H1 (cell line): ENCODE data around the gene VPS13D. TPM values are rescaled to one million over a fixed set of nuclear protein-coding genes. Genes with fewer than 3 reads are reported as not detected.

ENCODE experiments used
- CTCF ChIA-PET: fragments of 300-600 bp; sonication (Branson Sonifier 250); formaldehyde crosslinking; loops from one replicate; lab custom pipeline; 2021; ENCODE audit not compliant: partially characterized antibody; lab: Charles Lee
- POLR2A ChIA-PET: fragments of 300-600 bp; sonication (Branson Sonifier 250); formaldehyde crosslinking; loops from one replicate; lab custom pipeline; 2021; ENCODE audit warnings: inconsistent platforms; ENCODE audit not compliant: partially characterized antibody; lab: Charles Lee
- DNase-seq, 2 experiments: peaks; one replicate each; pipeline versions ENCODE4 v3.0.0 to v3.0.0-alpha.2; 2010 to 2022; ENCODE audit warnings: low spot score in 2 of 2, low read depth in 1 of 2, mixed read lengths in 1 of 2
- FAIRE-seq: peaks from 2 replicates; lab custom pipeline; 2011; peaks lifted over from hg19 to GRCh38; lab: Jason Lieb, UNC
- H2AFZ ChIP-seq: 2 replicates; pipeline ENCODE4 v1.8.1; 2012; ENCODE audit warnings: low read length, inconsistent platforms
- H2AK5ac ChIP-seq: 2 replicates; pipeline ENCODE4 v1.6.1; 2013; ENCODE audit warnings: low read depth, low read length
- H2BK120ac ChIP-seq: replicated peaks from 2 replicates; pipeline ENCODE3; 2013; ENCODE audit warnings: low read depth, low read length, inconsistent platforms
- H2BK12ac ChIP-seq: 2 replicates; pipeline ENCODE4 v1.6.1; 2013; ENCODE audit warnings: low read depth, low read length
- H2BK15ac ChIP-seq: 2 replicates; pipeline ENCODE4 v1.6.1; 2013; ENCODE audit warnings: low read length
- H2BK20ac ChIP-seq: 2 replicates; pipeline ENCODE4 v1.6.1; 2013; ENCODE audit warnings: low read length
- H2BK5ac ChIP-seq: 2 replicates; pipeline ENCODE4 v1.6.1; 2013; ENCODE audit warnings: low read depth, low read length
- H3K14ac ChIP-seq: 2 replicates; pipeline ENCODE4 v1.6.1; 2013; ENCODE audit warnings: inconsistent platforms; ENCODE audit not compliant: insufficient read length
- H3K18ac ChIP-seq: 2 replicates; pipeline ENCODE4 v1.6.1; 2013; ENCODE audit warnings: low read length; ENCODE audit errors: extremely low read depth
- H3K23ac ChIP-seq: 2 replicates; pipeline ENCODE4 v1.6.1; 2013; ENCODE audit warnings: inconsistent platforms; ENCODE audit not compliant: insufficient read length
- H3K23me2 ChIP-seq: 2 replicates; pipeline ENCODE4 v1.6.1; 2013; ENCODE audit warnings: low read depth, low read length
- H3K27ac ChIP-seq: 2 replicates; pipeline ENCODE4 v1.6.1; 2011; ENCODE audit warnings: low read depth, low read length, inconsistent platforms
- H3K27me3 ChIP-seq, 4 experiments: replicated peaks in 1 of 4; 1 replicate in 1 of 4; 2 replicates in 3 of 4; pipeline versions ENCODE4 v1.6.1 to v1.8.1; 2011 to 2013; ENCODE audit warnings: low read length in 3 of 4, mild to moderate bottlenecking in 3 of 4, inconsistent platforms in 2 of 4, mixed read lengths in 2 of 4, moderate library complexity in 1 of 4; ENCODE audit not compliant: control insufficient read depth in 3 of 4, insufficient read depth in 3 of 4; ENCODE audit errors: extremely low read depth in 1 of 4
- H3K36me3 ChIP-seq, 4 experiments: 2 replicates each; pipeline versions ENCODE4 v1.6.1 to v1.8.1; 2011 to 2013; ENCODE audit warnings: mild to moderate bottlenecking in 4 of 4, low read length in 3 of 4, moderate library complexity in 2 of 4, control low read depth in 1 of 4, inconsistent platforms in 1 of 4; ENCODE audit not compliant: insufficient read depth in 4 of 4, control insufficient read depth in 2 of 4
- H3K4ac ChIP-seq: replicated peaks from 2 replicates; pipeline ENCODE3; 2013; ENCODE audit warnings: low read length, low read depth, mixed read lengths, inconsistent platforms; ENCODE audit not compliant: insufficient read length
- H3K4me1 ChIP-seq, 4 experiments: replicated peaks in 1 of 4; 1 replicate in 1 of 4; 2 replicates in 3 of 4; pipeline versions ENCODE4 v1.6.1 to v1.8.1; 2011 to 2013; ENCODE audit warnings: low read length in 3 of 4, inconsistent platforms in 2 of 4, mixed read lengths in 1 of 4; ENCODE audit not compliant: insufficient read depth in 4 of 4, control insufficient read depth in 3 of 4
- H3K4me2 ChIP-seq, 2 experiments: 2 replicates each; pipeline versions ENCODE4 v1.6.1 to v1.8.1; 2011 to 2013; ENCODE audit warnings: low read depth in 2 of 2, low read length in 2 of 2, control low read depth in 1 of 2, inconsistent platforms in 1 of 2, mild to moderate bottlenecking in 1 of 2; ENCODE audit not compliant: insufficient read depth in 1 of 2
- H3K4me3 ChIP-seq, 4 experiments: fragments of 200-600, 300-600 bp in 1 of 4; sonication (generic), shearing (Covaris generic), sonication (Bioruptor Twin) in 1 of 4; 2 replicates each; pipeline versions ENCODE4 v1.5.1 to v1.8.1; 2011 to 2016; ENCODE audit warnings: low read length in 4 of 4, low read depth in 3 of 4, control low read depth in 2 of 4, inconsistent platforms in 2 of 4, mild to moderate bottlenecking in 2 of 4, mixed read lengths in 1 of 4, moderate library complexity in 1 of 4; ENCODE audit not compliant: insufficient read depth in 2 of 4; ENCODE audit errors: extremely low read depth in 1 of 4
- H3K56ac ChIP-seq: replicated peaks from 2 replicates; pipeline ENCODE3; 2013; ENCODE audit warnings: low read depth, mild to moderate bottlenecking, mixed read lengths, low read length, inconsistent platforms; ENCODE audit not compliant: insufficient read length
- H3K79me1 ChIP-seq: 2 replicates; pipeline ENCODE4 v1.6.1; 2013; ENCODE audit warnings: low read depth, low read length, control low read depth
- H3K79me2 ChIP-seq, 2 experiments: 2 replicates each; pipeline versions ENCODE4 v1.6.1 to v1.8.1; 2012 to 2013; ENCODE audit warnings: low read length in 2 of 2, mild to moderate bottlenecking in 2 of 2, inconsistent platforms in 1 of 2; ENCODE audit not compliant: insufficient read depth in 2 of 2, control insufficient read depth in 1 of 2
- H3K9ac ChIP-seq, 4 experiments: replicated peaks in 1 of 4; 1 replicate in 1 of 4; 2 replicates in 3 of 4; pipeline versions ENCODE4 v1.6.1 to v1.8.1; 2011 to 2013; ENCODE audit warnings: low read depth in 3 of 4, low read length in 3 of 4, control low read depth in 2 of 4, mild to moderate bottlenecking in 2 of 4, moderate library complexity in 2 of 4, inconsistent platforms in 1 of 4; ENCODE audit errors: extremely low read depth in 1 of 4
- H3K9me3 ChIP-seq, 2 experiments: 2 replicates each; pipeline versions ENCODE4 v1.6.1 to v1.8.1; 2012 to 2013; ENCODE audit warnings: mild to moderate bottlenecking in 2 of 2, moderate library complexity in 2 of 2, control low read depth in 1 of 2, inconsistent platforms in 1 of 2, low read depth in 1 of 2, low read length in 1 of 2, mixed read lengths in 1 of 2; ENCODE audit not compliant: insufficient read depth in 2 of 2
- H4K20me1 ChIP-seq, 2 experiments: replicated peaks in 1 of 2; 2 replicates each; pipeline versions ENCODE3 to v1.8.1; 2011 to 2013; ENCODE audit warnings: inconsistent platforms in 2 of 2, low read length in 2 of 2, mild to moderate bottlenecking in 1 of 2; ENCODE audit not compliant: insufficient read depth in 2 of 2, control insufficient read depth in 1 of 2
- H4K5ac ChIP-seq: 2 replicates; pipeline ENCODE4 v1.6.1; 2013; ENCODE audit warnings: low read length, low read depth, mixed read lengths, inconsistent platforms; ENCODE audit not compliant: insufficient read length
- H4K8ac ChIP-seq: 2 replicates; pipeline ENCODE4 v1.8.0; 2013; ENCODE audit warnings: mild to moderate bottlenecking, moderate library complexity, low read length, inconsistent platforms; ENCODE audit not compliant: insufficient read depth; ENCODE audit errors: extremely low read depth
- H4K91ac ChIP-seq: replicated peaks from 2 replicates; pipeline ENCODE3; 2013; ENCODE audit warnings: low read length, mixed read lengths, inconsistent platforms; ENCODE audit not compliant: insufficient read length
- CHD1 ChIP-seq: IDR thresholded peaks from 2 replicates; pipeline ENCODE4 v1.6.1; 2012; ENCODE audit warnings: low read depth, low read length, improper control_type of control experiment
- CTBP2 ChIP-seq: IDR thresholded peaks from 2 replicates; pipeline ENCODE4 v1.7.0; 2011; ENCODE audit warnings: borderline replicate concordance, mild to moderate bottlenecking, moderate library complexity, mixed read lengths, low read length; ENCODE audit not compliant: insufficient read depth, insufficient read length
- EGR1 ChIP-seq: IDR thresholded peaks from 2 replicates; pipeline ENCODE4 v1.6.1; 2011; ENCODE audit warnings: low read depth, low read length, borderline replicate concordance
- EP300 ChIP-seq, 2 experiments: IDR thresholded peaks; 1 replicate in 1 of 2; 2 replicates in 1 of 2; pipeline ENCODE4 v1.6.1; 2011 to 2012; ENCODE audit warnings: low read depth in 2 of 2, low read length in 2 of 2, mild to moderate bottlenecking in 2 of 2, borderline replicate concordance in 1 of 2, inconsistent platforms in 1 of 2, moderate library complexity in 1 of 2
- SIN3A ChIP-seq, 2 experiments: IDR thresholded peaks in 1 of 2; conservative IDR thresholded peaks in 1 of 2; 2 replicates each; pipeline ENCODE4 v1.6.1; 2011 to 2012; ENCODE audit warnings: low read length in 2 of 2, improper control_type of control experiment in 1 of 2, low read depth in 1 of 2, mild to moderate bottlenecking in 1 of 2
- SIX5 ChIP-seq: IDR thresholded peaks from 2 replicates; pipeline ENCODE4 v1.6.1; 2011; ENCODE audit warnings: mild to moderate bottlenecking, low read depth, low read length
- YY1 ChIP-seq: IDR thresholded peaks from 2 replicates; pipeline ENCODE4 v1.6.1; 2011; ENCODE audit warnings: low read depth, mild to moderate bottlenecking, low read length
- WGBS, 2 experiments: shearing (Covaris generic) in 1 of 2; methylation state at CpG; one replicate each; pipeline versions ENCODE4 v1.1.6 to v1.1.7; 2013 to 2015; ENCODE audit warnings: low lambda C conversion rate in 2 of 2, mixed read lengths in 2 of 2, inconsistent platforms in 1 of 2, low coverage in 1 of 2, missing lambda C conversion rate in 1 of 2; ENCODE audit not compliant: insufficient replicate concordance in 2 of 2, insufficient coverage in 1 of 2, insufficient read length in 1 of 2; ENCODE audit errors: extremely low coverage in 1 of 2, missing lambda C conversion rate in 1 of 2; 5-methylcytosine and 5-hydroxymethylcytosine counted together
- polyA plus RNA-seq, 7 experiments: library from polyadenylated mRNA; depleted of rRNA in 3 of 7; stranded (reverse) in 5 of 7; unstranded in 2 of 7; fragments of >200 nt in 5 of 7; fragments of 200-250 nt in 2 of 7; gene quantifications; 1 replicate in 5 of 7; 2 replicates in 1 of 7; 4 replicates in 1 of 7; pipeline versions ENCODE4 v1.2.1 to v1.2.3, GENCODE V29; 2011 to 2013; ENCODE audit warnings: missing spikeins in 2 of 7, mixed read lengths in 2 of 7
- total RNA-seq: library from RNA; stranded (reverse); fragmentation: NEBNext Ultra II Directional; extraction: Animal tissue kit (Norgen Biotek cat#: 25700); gene quantifications from 2 replicates; pipeline ENCODE4 v1.2.1, GENCODE V29; 2021
- TF ChIP-seq, protein P1 (sequence below): IDR thresholded peaks from 2 replicates; pipeline ENCODE4 v1.6.1; 2012; ENCODE audit warnings: inconsistent platforms

Gene VPS13D
- total and polyA plus RNA-seq, 2 of the 8 experiments (the other 6 are each of a cell fraction or from before 2014, with no cell fraction given), result 10.9 to 31.2 TPM

DNA sequence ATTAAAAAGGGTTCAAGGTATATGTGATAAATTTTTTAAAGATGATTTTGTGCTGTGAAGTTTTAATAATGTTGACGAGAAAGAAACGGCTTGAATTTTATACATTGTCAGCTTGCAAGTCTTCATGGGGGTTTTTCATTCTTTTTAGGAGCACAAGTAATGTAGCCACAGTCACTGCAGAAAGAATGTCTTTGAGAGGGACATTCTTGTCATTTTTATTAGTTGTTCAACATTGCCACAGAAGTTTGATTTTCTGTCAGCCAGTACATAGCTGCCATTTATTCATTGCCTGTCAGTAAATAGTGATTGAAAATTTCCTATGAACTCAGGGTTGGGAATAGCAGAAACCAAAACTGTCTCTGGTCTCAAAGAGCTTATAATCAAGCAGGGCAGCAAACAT lies 231.9 kb downstream of the VPS13D start:
- Histone ChIP-seq H3K9ac (no peak overlapping the region), H2BK12ac (no peak overlapping the region), H3K4me3 (no peak overlapping the region), H2BK5ac (no peak overlapping the region), H3K4me2 (no peak overlapping the region), H2AK5ac (no peak overlapping the region), H4K8ac (no peak overlapping the region), H2AFZ (no peak overlapping the region), H2BK15ac (no peak overlapping the region), H3K27me3 (no peaks in the 10 kb centered on the region), H2BK20ac (no peak overlapping the region), H4K20me1 (no peaks in the 10 kb centered on the region), H4K91ac (no peak overlapping the region), H3K79me1 (no peaks in the 10 kb centered on the region), H3K18ac (no peak overlapping the region), H3K56ac (no peak overlapping the region), H3K4me1 (no peaks in the 10 kb centered on the region; a peak in 1 of 7 replicates), H3K9me3 (no peaks in the 10 kb centered on the region), H3K23ac (no peak overlapping the region), H3K36me3 (peaks cover 0 to 3% (median 0%) of the 10 kb centered on the region in 4 experiments; a peak in 1 of 8 replicates), H3K79me2 (no peaks in the 10 kb centered on the region), H3K27ac (no peak overlapping the region), H3K4ac (no peak overlapping the region), H3K23me2 (no peaks in the 10 kb centered on the region), H3K14ac (no peak overlapping the region), H2BK120ac (no peak overlapping the region), H4K5ac (no peak overlapping the region)
- CTCF ChIA-PET, result interaction anchor here (1.3 kb wide), 1 partner anchor 196 kb away, joined by 3 read pairs; no protein-coding TSS in a partner anchor
- 87 to 100% methylated on average over 2 of the region's 2 CpGs for WGBS, 2 experiments
- TF ChIP-seq SIN3A (conservative IDR thresholded peaks at IDR 0.05 in 1 of 2, IDR thresholded peaks at IDR 0.05 in 1 of 2; ENCODE audit: low read depth in 1 of 2, low read length in 2 of 2) (no peak), YY1 (no peak), SIX5 (no peak), CHD1 (no peak), EGR1 (no peak), EP300 (IDR thresholded peaks at IDR 0.05; ENCODE audit: borderline replicate concordance in 1 of 2, low read depth in 2 of 2, low read length in 2 of 2) (no peak), CTBP2 (no peak)
- TF ChIP-seq, protein P1, sequence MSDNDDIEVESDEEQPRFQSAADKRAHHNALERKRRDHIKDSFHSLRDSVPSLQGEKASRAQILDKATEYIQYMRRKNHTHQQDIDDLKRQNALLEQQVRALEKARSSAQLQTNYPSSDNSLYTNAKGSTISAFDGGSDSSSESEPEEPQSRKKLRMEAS, result no peak
- POLR2A ChIA-PET, result no interaction called here
- no peak for FAIRE-seq
- DNase-seq, result no peak
